ENCODE measurements around the gene CD8A. TPM values are rescaled to one million over a fixed set of nuclear protein-coding genes. Genes with fewer than 3 reads are reported as not detected.

Gene CD8A
- polyA plus RNA-seq, 1 experiment = not detected

DNA sequence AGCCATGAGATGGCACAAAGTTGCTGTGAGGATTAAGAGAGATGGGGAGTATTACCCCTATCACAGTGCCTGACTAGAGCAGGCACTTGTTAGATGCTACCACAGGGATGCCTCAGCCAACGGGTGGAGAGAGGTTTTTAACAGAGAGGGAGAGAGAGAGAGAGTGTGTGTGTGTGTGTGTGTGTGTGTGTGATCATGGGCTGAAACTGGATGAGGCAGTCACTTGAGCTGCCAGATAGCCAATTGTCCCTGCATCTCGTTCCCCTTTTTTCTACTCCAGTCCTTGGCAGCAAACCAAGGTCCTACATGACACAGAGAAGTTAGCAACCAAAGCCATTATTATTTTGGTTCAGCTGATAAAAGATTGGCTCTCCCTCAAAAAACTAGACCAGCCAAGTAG lies 3.0 kb downstream of the CD8A start:
- Histone ChIP-seq H3K27me3 (ENCODE audit: control insufficient read depth, insufficient read depth, low read length) (peaks cover 65% of the 10 kb centered on the region), H3K4me3 (ENCODE audit: low read depth, low read length) (no peak overlapping the region), H3K27ac (ENCODE audit: low read depth, low read length) (no peak overlapping the region), H3K9me3 (ENCODE audit: control insufficient read depth, insufficient read depth, low read length) (peaks cover 4% of the 10 kb centered on the region; the same call in 1 of the 2 replicates)
- TF ChIP-seq, protein P1, sequence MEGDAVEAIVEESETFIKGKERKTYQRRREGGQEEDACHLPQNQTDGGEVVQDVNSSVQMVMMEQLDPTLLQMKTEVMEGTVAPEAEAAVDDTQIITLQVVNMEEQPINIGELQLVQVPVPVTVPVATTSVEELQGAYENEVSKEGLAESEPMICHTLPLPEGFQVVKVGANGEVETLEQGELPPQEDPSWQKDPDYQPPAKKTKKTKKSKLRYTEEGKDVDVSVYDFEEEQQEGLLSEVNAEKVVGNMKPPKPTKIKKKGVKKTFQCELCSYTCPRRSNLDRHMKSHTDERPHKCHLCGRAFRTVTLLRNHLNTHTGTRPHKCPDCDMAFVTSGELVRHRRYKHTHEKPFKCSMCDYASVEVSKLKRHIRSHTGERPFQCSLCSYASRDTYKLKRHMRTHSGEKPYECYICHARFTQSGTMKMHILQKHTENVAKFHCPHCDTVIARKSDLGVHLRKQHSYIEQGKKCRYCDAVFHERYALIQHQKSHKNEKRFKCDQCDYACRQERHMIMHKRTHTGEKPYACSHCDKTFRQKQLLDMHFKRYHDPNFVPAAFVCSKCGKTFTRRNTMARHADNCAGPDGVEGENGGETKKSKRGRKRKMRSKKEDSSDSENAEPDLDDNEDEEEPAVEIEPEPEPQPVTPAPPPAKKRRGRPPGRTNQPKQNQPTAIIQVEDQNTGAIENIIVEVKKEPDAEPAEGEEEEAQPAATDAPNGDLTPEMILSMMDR (IDR thresholded peaks at IDR 0.05; ENCODE audit: low read depth, low read length) = no peak
- DNase-seq (ENCODE audit: low read depth, low spot score) = no peak
- ChIA-PET POLR2A (no interaction called here), CTCF (no interaction called here)

DNA sequence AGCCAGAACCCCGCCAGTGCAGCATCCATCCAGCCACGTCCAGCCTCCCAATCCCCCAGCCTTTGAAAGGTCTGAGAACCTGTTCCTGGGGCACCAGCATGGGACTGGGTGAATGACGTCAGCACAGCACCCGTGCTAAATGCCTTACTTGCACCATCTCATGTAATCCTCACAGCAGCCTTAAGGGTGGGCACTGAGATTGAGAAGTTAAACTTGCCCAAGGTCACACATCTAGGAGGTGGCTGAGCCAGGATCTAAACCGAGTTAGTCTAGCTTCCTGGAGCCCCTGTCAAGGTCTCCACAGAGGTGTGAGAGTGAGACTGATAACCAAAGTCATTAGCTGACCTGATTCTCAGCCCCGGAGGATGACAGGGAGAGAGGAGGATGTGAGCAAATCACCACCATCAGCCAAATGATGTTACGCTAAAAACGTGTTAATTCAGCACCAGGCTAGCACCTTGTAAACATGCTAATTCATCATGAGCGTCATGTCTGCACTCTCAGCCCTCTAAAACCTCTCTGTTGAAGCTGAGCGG lies 4.6 kb downstream of the CD8A start:
- no peak overlapping the region for H3K27ac ChIP-seq (ENCODE audit: low read depth, low read length)
- DNase-seq (ENCODE audit: low read depth, low spot score) = no peak
- H3K4me3 ChIP-seq (ENCODE audit: low read depth, low read length) = no peak overlapping the region
- TF ChIP-seq, protein P1 (IDR thresholded peaks at IDR 0.05; ENCODE audit: low read depth, low read length) = no peak
- H3K27me3 ChIP-seq (ENCODE audit: control insufficient read depth, insufficient read depth, low read length) = peaks cover 52% of the 10 kb centered on the region
- ChIA-PET CTCF (no interaction called here), POLR2A (no interaction called here)
- peaks cover 4% of the 10 kb centered on the region; the same call in 1 of the 2 replicates for H3K9me3 ChIP-seq (ENCODE audit: control insufficient read depth, insufficient read depth, low read length)

DNA sequence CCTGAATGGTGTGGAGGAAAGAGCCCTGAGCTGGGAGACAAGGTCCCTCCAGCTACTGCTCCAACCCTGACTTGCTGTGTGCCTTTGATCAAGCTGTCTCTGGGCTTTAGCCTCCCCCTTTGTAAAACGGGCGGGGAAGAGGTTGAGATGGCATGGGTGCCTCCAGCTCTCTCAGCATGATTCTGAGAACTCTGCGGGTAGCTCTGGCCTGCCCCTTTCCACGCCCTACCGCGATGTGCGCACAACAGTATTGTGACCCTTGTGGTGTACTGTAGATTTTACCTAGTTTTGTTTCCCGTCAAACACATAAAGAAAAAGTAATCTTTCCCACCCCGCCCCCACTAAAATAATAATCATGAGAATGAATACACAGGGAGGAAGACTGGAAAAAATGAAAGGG lies 5.3 kb downstream of the CD8A start:
- DNase-seq (ENCODE audit: low read depth, low spot score) = no peak
- peaks cover 4% of the 10 kb centered on the region; the same call in 1 of the 2 replicates for H3K9me3 ChIP-seq (ENCODE audit: control insufficient read depth, insufficient read depth, low read length)
- H3K27ac ChIP-seq (ENCODE audit: low read depth, low read length) = no peak overlapping the region
- TF ChIP-seq, protein P1 (IDR thresholded peaks at IDR 0.05; ENCODE audit: low read depth, low read length) = no peak
- no peak overlapping the region for H3K4me3 ChIP-seq (ENCODE audit: low read depth, low read length)
- POLR2A ChIA-PET = no interaction called here
- CTCF ChIA-PET = no interaction called here
- H3K27me3 ChIP-seq (ENCODE audit: control insufficient read depth, insufficient read depth, low read length) = peaks cover 48% of the 10 kb centered on the region

DNA sequence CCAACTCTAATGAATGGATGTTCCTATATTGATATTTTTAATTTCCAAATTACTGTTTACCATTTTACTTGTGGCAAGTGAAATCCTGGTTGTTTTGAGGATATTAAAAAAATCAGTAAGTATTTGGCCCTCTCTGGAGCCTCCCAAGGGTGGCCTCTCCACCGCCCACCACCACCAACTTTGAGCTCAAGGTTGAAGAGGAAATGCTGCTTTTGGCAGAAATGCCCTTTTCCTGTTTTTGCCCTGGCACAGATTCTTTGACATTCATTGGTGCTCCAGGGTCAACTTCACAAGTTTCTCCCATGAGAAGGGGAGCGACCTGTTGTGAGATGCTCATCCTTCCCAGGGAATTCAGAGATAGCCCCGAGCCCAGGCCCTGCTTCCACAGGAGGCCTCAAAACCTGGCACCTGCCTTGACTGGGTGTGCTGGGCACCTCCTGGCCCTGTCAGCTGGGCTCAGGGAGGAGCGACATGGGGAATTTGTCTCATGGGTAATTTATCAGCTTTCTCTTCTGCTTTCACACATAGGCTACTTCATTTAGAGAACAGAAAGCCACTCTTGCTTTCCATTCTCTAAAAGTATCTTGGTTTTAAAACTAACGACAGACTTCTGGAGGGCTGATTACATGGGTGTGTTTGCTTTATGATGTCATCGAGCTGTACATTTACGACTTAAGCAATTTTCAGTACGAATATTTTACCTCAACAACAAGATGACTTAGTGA lies 6.9 kb downstream of the CD8A start:
- DNase-seq (ENCODE audit: low read depth, low spot score) = no peak
- CTCF ChIA-PET = no interaction called here
- peaks cover 33% of the 10 kb centered on the region for H3K27me3 ChIP-seq (ENCODE audit: control insufficient read depth, insufficient read depth, low read length)
- H3K27ac ChIP-seq (ENCODE audit: low read depth, low read length) = no peak overlapping the region
- no peak overlapping the region for H3K4me3 ChIP-seq (ENCODE audit: low read depth, low read length)
- POLR2A ChIA-PET = no interaction called here
- no peaks in the 10 kb centered on the region; the same call in 1 of the 2 replicates for H3K9me3 ChIP-seq (ENCODE audit: control insufficient read depth, insufficient read depth, low read length)
- TF ChIP-seq, protein P1 (IDR thresholded peaks at IDR 0.05; ENCODE audit: low read depth, low read length) = no peak

DNA sequence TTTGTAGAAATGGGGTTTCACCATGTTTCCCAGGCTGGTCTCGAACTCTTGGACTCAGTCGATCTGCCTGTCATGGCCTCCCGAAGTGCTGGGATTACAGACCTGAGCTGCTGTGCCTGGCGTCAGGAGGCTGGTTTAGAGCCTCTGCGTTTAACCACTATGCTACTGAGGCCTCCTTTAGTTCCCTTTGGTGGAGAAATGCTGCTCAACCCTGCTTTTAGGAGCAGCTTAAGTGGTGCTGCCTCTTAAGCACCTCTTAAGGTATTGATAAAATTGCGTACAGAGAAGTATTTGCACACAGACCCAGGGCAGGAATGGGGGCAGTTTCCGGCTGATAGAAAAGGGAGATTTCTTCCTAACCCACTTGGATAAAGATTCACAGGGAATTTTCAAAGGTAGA lies 8.0 kb downstream of the CD8A start:
- ChIA-PET CTCF (interaction anchor here (2.3 kb wide), 1 partner anchor 18 kb away, joined by 7 read pairs; no protein-coding TSS in a partner anchor), POLR2A (no interaction called here)
- no peak for DNase-seq (ENCODE audit: low read depth, low spot score)
- peaks cover 23% of the 10 kb centered on the region for H3K27me3 ChIP-seq (ENCODE audit: control insufficient read depth, insufficient read depth, low read length)
- TF ChIP-seq, protein P1 (IDR thresholded peaks at IDR 0.05; ENCODE audit: low read depth, low read length) = no peak
- H3K27ac ChIP-seq (ENCODE audit: low read depth, low read length) = no peak overlapping the region
- no peak overlapping the region for H3K4me3 ChIP-seq (ENCODE audit: low read depth, low read length)
- no peaks in the 10 kb centered on the region for H3K9me3 ChIP-seq (ENCODE audit: control insufficient read depth, insufficient read depth, low read length)

All from AG04450 (cell line).